HG02973 (cell line): ENCODE results near the gene ELOVL1.

Source experiments
- ATAC-seq: cut with Tn5 transposase; IDR thresholded peaks from one replicate; pipeline ENCODE4 v1.9.1; 2021; ENCODE audit warnings: moderate library complexity; ENCODE audit not compliant: unreplicated experiment

Gene ELOVL1

DNA sequence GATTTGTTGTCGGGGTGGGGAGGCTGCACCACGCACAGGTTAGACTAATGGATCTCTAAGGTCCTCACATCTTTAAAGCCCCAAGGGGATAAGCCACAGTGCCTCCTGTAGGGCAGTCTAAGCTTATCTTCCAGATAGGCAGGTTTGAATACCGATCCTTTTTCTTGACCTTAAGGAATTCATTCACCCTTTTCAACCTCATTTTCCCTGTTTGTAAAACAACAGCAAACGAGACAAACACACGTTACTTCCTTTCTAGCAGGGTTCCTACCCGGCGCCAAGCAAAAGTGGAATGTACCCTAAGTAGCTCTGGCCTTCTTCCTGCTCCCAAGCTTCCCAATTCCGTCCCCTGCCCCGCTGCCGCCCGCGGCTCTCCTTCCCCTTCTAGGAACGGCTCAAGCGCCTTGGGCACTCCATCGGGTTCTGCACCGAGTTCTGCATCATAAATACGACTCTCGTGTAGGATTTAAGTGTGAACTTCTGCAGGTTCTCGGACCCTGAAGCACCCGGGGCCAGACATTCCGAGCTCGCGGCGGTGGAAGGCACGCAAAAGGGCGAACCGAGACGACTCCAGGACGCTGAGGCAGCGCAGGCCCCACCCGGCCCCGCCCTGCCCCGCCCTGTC is 9.6 kb downstream of the ELOVL1 start:
- peak; percentile 13 for ATAC-seq

DNA sequence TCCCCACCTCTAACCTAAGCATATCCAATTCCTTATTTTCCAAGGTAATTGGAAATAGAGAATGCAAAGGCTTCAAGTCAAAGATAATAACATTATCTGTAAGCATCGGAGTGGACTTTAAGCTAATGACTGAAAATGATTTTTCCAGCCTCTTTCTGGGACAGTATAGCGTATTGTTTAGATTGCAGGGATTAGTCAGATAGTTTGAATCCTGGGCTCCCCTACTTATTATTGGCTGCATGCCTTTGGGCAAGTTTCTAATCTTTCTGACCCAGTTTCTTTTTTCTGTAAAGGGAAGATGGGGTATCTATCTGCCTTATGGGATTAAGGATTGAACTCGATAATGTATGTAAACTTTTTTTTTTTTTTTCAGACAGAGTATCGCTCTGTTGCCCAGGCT is 10.6 kb downstream of the ELOVL1 start:
- ATAC-seq, result no peak

DNA sequence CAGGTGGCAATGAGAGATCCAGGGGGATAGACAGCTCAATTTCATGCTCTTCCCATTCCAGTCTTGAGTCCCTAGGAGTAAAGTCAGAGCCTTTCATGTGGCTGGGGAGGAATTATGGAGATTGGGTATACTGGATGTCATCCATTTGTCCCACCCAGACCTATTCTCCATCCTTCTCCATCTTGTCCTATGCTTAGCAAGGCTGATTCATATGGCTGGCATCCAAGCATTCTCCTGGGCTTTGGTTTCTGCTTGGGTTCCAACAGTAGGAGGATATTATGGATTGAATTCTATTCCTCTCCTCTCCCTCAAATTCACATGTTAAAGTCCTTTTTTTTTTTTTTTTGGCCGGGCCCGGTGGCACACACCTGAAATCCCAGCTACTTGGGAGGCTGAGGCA is 12.9 kb downstream of the ELOVL1 start:
- ATAC-seq, result no peak

DNA sequence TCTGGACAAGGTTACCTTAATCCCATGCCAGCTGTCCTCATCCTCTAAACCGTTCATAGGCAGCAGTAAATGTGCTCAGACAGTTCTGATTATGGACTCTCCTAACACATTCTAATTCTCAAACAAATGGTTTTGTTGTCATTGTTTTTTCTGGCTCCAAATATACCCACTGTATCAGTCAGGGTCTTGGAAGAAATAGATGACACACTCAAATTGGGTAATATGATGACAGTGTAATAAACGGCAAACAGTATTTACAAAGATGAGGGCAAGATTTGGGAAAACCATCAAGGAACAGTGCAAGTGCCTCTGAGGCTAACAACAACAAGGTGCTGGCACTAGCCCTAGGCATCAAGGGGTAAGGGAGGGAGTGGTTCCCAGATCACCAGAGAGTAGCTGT is 13.3 kb downstream of the ELOVL1 start:
- ATAC-seq, result no peak

DNA sequence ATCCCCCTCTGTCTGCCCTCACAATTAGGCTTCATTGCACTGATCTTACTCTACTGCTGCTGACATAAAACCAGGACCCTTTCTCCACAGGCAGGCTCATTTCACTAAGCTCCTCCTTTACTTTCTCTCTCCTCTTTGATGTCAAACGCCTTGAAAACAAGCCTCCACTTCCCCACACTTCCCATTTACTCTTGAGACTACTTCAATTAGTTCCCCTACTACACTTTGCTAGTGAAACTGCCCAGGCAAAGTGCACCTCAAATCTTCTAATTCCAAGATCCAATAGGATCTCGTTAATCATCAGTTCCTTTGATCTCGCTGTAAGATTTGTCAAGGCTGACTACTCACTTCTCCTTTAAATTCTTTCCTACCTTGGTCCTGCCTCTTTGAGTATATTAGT is 14.9 kb downstream of the ELOVL1 start:
- ATAC-seq, result no peak

DNA sequence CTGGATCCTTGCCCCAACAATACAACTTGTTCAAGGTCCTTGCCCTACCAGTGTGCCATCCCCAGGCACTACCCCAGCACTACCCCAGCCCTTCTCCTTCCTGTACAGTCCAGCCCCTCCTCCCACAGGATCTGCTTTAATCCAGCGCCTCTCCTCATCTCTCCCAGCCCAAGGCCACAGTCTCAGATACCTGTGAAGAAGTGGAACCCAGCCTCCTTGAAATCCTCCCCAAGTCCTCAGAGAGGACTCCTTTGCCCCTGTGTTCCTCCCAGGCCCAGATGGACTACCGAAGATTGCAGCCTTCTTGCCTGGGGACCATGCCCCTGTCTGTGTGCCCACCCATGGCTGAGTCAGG is 15.5 kb downstream of the ELOVL1 start:
- no peak for ATAC-seq

DNA sequence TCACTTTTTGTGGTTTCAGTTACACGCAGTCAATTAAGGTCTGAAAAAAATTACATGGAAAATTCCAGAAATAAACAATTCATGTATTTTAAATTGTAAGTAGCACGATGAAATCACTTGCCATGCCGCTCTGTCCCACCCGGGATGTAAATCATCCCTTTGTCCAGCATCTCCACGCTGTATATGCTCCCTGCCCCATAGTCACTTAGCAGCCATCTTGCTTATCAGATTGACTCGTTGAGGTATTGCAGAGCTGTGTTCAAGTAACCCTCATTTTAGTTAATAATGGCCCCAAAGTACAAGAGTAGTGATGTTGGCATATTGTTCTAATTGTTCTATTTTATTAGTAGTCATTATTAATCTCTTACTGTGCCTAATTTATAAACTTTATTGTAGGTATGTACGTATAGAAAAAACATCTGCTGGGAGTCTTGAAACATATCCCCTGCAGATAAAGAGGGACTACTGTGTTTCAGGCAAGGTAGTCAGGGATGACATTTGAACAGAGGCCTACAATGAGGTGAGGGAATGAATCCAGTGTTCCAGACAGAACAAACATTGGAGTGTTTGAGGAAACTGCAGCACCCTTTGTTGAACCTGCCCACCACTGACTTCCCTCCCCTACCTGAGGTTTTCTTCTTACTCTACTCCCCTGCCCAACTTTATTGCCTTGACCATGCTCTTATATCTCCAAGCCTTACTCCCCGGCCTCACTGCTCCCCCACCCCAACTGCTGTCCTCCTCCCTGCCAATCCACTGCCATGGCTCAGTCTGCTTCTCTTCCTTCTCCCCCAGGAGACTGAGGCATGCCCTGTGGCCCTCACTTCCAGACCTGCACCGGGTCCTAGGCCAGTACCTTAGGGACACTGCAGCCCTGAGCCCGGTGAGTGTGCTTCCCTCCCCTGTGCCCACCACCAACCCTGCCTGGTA is 16.1 kb downstream of the ELOVL1 start:
- no peak for ATAC-seq

DNA sequence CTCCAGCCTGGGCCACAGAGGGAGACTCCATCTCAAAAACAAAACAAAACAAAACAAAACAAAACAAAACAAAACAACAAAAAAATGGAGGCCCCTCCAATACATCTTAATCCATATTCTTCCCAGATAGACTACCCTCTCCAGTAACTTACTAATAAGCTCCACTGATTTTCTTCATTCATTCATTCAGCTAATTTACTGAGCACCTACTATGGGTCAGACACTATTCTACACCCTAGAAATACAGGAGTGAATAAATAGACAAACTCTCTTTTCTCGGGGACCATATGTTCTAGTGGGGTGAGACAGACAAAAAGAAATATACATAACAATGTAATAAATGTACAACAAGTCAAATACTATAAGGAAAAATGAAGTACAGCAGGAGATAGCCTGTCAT is 16.8 kb downstream of the ELOVL1 start:
- ATAC-seq, result no peak

DNA sequence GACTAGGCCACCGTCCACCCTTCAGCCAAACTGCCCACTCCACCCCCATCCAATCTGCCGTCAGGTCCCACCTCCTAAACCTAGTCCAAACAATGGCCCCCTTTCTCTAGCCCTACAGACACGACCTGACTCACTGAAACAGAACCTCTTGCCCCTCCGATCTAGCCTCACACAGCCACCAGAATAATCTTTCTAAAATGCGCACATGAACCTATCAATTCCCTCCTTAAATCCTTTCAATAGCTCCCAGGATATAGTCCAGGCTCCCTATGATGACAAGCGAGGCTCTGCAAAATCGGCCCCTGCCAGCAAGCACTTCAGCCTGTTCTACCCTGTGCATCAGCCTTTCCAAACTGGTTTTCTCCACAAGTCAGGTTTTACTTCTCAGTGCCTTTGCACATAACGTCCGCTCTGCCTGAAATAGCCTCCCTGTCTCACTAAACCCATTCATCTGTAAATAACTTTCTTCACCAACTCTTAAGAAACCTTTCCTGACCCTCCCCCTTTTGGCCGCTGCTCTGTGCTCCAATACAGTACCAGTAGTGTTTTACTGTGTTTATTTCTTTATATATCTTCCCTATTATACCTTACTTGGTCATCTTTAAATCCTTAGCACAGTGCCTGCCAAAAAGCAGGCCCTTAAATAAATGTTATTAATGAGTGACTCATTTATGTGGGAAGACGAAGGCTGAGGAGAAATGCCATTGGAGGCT is 18.1 kb downstream of the ELOVL1 start:
- no peak for ATAC-seq

DNA sequence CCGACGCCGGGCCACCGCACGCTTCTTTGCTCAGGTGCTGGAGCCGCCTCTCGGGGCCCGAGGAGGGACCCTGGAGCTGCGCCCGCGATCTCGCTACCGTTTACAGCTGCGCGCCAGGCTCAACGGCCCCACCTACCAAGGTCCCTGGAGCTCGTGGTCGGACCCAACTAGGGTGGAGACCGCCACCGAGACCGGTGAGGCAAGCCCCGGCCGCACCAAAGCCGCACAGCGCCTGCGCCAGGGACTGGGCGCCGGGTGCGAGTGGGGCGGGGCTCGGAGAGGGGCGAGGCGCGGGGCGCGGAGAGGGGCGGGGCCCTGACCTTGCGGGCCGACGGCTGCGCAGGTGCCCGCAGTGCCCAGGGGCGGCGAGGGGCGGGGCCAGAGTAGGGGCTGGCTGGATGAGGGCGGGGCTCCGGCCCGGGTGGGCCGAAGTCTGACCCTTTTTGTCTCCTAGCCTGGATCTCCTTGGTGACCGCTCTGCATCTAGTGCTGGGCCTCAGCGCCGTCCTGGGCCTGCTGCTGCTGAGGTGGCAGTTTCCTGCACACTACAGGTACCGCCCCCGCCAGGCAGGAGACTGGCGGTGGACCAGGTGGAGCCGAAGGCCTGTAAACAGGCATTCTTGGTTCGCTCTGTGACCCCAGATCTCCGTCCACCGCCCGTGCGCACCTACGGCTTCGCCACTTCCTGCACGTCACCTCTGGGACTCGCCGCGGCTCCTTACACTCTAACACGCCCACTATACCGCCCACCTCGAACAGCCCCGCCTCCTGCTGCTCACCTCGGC is 18.8 kb downstream of the ELOVL1 start:
- ATAC-seq, result no peak

DNA sequence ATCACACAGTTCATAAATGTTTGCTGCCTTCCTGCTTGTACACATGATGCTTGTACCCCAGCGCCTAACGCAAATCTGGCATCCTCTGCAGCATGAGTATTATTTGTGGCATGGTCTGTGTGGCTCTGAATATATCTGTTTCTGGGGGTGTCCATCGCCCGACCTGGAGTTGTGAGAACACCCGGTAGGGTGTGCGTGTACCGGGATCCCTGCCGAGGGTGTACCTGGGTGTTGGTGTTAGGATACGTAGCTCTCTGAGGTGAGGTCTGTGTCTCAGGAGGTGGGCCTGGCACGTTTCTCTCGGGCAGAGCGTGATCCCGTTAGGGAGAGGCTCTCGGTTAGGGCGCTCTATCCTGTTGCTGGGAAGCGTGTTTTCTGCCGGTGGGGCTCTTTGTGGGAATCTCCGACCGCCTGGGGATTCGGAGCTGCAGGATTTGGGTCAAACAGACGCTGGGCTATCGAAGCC is 19.4 kb downstream of the ELOVL1 start:
- no peak for ATAC-seq

DNA sequence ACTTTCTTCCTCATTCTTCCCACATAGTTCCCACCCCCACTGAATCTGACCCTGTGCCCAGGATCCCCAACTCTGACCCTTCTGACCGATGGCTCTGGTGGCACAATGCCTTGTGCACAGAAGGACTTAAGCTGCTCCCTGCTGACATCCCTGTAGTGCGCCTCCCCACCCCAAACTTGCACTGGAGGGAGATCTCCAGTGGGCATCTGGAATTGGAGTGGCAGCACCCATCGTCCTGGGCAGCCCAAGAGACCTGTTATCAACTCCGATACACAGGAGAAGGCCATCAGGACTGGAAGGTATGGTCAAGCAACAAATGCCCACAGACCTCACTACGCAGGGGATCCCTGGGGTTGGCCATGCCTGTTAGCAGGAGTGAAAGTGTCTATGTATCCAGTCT is 21.2 kb downstream of the ELOVL1 start:
- ATAC-seq, result no peak

DNA sequence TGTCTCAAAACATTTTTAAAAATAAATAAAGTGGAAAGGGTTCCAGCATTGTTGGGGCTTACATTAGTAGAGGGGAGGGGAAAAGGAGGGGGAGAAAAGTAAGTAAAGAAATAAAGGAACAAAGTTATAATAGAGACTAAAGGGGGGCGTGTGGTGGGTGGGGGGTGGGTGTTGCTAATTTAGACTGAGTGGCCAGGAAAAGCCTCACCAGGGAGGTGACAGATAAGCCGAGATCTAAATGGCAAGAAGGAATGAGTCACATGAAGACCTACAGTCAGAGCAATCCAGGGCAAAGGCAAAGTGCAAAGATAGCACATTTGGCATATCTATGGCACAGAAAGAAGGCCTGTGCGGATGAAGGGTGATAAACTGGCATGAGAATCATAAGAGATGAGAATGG is 22.7 kb downstream of the ELOVL1 start:
- no peak for ATAC-seq

DNA sequence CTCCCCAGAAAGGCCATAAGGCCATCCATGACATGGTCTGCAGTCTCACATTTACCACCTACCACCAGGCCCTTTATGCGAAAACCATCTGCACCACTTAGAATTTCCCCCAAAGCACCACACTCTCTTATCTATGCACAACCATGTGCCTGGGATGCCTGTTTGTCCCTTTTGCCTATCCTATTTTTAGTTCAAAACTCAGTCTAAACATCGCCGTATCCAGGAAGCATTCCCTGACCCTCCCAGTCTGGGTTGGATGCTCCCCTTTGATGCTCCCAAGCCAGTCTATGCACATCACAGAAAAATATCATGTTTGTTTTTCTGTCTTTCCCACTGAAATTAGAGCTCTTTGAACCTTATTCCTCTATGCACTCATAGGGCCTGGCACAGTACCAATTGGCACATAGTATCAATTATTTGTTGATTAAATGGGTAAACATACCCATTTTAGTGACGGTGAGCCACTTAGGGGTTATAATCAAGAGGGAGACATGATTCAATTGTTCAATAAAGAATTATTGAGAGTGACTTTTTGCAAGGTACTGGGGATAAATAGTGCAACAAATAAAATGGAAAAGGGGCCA is 23.5 kb downstream of the ELOVL1 start:
- ATAC-seq, result no peak

DNA sequence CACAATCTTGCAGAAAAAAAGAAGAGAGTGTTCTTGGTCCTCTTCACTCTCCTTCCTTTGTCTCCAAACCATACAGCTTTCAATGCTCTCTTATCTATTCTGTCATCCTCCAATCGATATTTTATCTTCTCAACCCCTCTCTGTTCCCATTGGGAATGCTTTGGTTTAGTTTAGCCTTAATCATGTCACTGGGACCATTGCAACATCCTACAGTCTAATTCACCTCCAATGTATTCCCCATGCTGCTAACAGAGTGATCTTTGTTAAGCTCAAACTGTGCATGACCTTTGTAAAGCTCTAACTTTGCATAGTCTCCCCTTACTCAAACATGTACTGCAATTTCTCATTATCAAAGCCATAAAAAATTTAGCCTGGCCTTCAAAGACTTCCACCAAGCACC is 27.3 kb downstream of the ELOVL1 start:
- ATAC-seq, result no peak

DNA sequence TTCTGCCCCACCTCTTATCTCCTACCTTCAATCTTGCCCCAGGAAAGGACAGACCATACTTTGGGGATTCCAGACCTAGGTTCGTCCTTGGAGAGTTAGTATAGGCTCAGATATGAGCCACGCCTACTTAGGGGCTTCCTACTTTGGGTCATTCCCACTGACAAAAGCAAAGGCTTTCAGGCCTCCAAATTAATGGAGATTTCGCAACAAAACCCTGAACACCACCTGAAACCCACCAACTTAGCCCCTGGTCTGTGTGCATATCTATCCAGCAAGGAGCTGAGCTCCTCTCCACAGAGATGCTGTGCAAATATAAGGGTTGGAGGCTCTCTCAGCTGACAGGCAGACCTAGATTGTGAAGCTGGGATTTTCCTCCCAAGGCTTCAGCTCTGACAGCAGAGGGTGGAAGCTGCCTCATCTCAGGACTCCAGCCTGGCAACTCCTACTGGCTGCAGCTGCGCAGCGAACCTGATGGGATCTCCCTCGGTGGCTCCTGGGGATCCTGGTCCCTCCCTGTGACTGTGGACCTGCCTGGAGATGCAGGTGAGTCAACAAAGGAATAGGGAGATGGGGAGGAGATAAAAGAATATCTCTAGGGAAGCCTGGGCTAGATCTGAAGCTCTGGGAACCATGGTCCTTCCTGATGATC is 28.1 kb downstream of the ELOVL1 start:
- no peak for ATAC-seq

DNA sequence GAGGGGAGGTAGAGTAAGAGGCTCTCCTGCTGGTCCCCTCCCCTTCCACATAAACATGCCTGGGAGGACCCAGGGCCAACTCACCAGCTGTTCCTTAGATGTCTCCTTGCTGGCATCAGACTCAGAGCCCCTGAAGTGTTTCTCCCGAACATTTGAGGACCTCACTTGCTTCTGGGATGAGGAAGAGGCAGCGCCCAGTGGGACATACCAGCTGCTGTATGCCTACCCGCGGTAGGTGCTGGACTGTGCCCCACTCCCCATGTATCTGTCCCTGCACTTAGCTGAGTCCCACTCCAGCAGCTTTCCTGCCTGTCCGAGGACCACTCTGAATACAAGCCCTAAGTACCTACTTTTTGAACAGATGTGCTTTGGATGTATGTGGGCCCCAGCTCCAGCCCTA is 29.8 kb downstream of the ELOVL1 start:
- no peak for ATAC-seq

DNA sequence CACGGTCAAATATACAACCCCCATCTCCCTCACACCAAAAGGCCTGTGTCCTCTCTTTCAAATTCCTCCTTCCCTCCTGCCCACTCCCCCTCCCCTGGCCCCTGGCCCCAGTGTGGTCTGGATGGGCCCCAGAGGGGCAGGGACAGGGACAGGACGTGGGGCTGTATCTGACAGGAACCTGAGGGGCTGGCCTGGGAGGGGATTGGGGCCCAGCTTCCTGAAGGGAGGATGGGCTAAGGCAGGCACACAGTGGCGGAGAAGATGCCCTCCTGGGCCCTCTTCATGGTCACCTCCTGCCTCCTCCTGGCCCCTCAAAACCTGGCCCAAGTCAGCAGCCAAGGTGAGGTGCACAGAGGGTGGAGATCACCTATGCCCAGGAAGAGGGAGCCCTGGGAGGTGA is 30.2 kb downstream of the ELOVL1 start, which contains the start of gene MPL:
Gene MPL (plus strand): TSS at position 231 of the 400 bp plus-strand sequence. CDS start 31 bp downstream, at position 262.
- no peak for ATAC-seq

DNA sequence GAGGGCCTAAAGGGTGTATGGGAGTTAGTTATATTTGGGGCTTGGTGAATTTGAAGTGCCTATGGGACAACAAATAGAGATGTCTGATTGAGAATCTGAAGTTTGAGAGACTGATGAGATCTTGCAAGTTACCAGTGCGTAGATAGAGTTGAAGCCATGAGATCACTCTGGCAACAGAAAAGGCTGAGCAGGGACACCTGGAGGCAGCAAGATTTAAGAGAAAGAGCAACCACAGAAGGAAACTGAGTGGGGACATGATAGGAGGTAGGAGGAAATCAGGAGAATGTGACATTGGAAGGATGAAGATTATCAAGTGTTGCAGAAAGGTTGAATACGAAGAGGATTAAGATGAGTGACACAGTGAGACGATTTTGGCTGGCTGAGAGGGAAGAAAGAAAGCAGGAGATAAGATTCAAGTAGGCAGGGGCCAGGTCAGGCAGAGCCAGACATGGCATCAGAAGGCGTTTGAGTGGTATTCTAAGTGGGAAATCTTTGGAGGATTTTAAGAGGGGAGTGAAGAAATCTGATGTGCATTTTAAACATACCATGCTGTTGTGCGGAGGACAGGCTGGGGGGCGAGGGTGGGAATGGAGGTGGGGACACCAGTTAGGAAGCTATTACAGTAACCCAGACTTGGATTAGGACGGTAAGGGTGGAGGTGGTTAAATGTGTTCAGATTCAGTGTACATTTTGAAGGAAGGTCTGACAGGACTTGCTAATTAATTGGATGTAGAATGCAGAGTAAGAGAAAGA is 33.2 kb downstream of the ELOVL1 start:
- ATAC-seq, result no peak
